ENCODE data around the gene ITGAL. TPM values are rescaled to one million over a fixed set of nuclear protein-coding genes. Genes with fewer than 3 reads are reported as not detected.

Gene ITGAL
- total RNA-seq, 2 experiments from 2014 or later = 566 to 685 TPM

GRCh38 chr16:30566531-30566930 is 94.0 kb downstream of the ITGAL start:
- ATAC-seq = no peak

DNA sequence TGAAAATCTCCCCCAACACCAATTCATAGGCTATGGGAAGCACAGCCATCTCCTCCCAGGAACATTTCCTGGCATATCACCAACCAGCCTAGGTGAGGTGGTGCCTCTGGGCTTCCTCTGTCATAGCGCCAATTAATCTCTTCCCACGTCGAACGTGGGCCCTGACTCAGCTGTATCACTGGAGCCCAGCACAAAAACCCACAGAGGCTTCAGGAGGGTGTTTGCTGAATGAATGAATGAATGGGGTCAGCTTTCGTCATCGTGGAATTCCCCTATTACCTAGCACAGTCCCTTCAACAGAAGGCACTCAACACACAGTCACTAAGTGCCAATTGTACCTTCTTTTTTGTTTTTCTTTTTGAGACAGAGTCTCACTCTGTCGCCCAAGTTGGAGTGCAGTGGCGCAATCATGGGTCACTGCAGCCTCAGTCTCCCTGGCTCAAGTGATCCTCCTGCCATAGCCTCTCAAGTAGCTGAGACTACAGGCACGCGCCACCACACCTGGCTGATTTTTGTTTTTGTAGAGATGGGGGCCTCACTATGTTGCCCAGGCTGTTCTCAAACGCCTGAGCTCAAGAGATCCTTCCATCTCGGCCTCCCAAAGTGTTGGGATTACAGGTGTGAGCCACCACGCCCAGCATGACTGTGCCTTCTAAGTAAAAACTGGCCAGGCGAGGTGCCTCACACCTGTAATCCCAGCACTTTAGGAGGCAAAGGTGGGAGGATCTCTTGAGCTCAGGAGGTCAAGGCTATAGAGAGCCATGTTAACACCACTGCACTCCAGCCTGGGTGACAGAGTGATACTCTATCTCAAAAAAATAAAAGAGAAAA is 94.8 kb downstream of the ITGAL start:
- CTCF ChIA-PET = interaction anchor here (1.0 to 3.9 kb wide), 3 partner anchors 10 to 62 kb away, joined by 3 to 19 read pairs (median 6); partner anchors contain the start of gene ZNF764
- Mint-ChIP-seq H3K27ac (peak overlapping the region; percentile 97), H3K27me3 (no peaks in the 10 kb centered on the region), H3K36me3 (peaks cover 3% of the 10 kb centered on the region), H3K9me3 (ENCODE audit: low read depth) (no peaks in the 10 kb centered on the region), H3K4me3 (peak overlapping the region; percentile 67), H3K4me1 (peaks cover 33% of the 10 kb centered on the region)
- peak; percentile 60 for DNase-seq
- no peak for ATAC-seq

More at GRCh38 chr16:30566531-30566930, 94.0 kb downstream of the ITGAL start:
- DNase-seq = no peak
- Mint-ChIP-seq H3K27ac (no peak overlapping the region), H3K4me1 (peaks cover 33% of the 10 kb centered on the region), H3K27me3 (no peaks in the 10 kb centered on the region), H3K9me3 (ENCODE audit: low read depth) (no peaks in the 10 kb centered on the region), H3K36me3 (peaks cover 2% of the 10 kb centered on the region), H3K4me3 (no peak overlapping the region)
- CTCF ChIA-PET = interaction anchor here (1.0 to 3.9 kb wide), 4 partner anchors 9 to 63 kb away, joined by 3 to 19 read pairs (median 4); partner anchors contain the start of gene ZNF764

- CTCF ChIA-PET = interaction anchor here (0.9 to 3.9 kb wide), 3 partner anchors 10 to 91 kb away, joined by 3 to 19 read pairs (median 5); partner anchors contain the start of gene ZNF764
These were observed 95.6 kb downstream of the ITGAL start for GRCh38 chr16:30567991-30568638.

GRCh38 chr16:30569281-30569680 is 96.7 kb downstream of the ITGAL start:
- Mint-ChIP-seq H3K27me3 (no peaks in the 10 kb centered on the region), H3K4me1 (peaks cover 41% of the 10 kb centered on the region), H3K36me3 (peaks cover 3% of the 10 kb centered on the region), H3K4me3 (no peak overlapping the region), H3K9me3 (ENCODE audit: low read depth) (no peaks in the 10 kb centered on the region), H3K27ac (peak overlapping the region; percentile 67)
- ATAC-seq = no peak
- CTCF ChIA-PET = interaction anchor here (0.9 to 3.9 kb wide), 3 partner anchors 12 to 90 kb away, joined by 3 to 19 read pairs (median 5); partner anchors contain the start of gene ZNF764
- DNase-seq = no peak

More at GRCh38 chr16:30567991-30568638, 95.6 kb downstream of the ITGAL start:
- Mint-ChIP-seq H3K27me3 (no peaks in the 10 kb centered on the region), H3K9me3 (ENCODE audit: low read depth) (no peaks in the 10 kb centered on the region), H3K4me3 (peak overlapping the region; percentile 67), H3K36me3 (peaks cover 3% of the 10 kb centered on the region), H3K4me1 (peaks cover 35% of the 10 kb centered on the region), H3K27ac (peak overlapping the region; percentile 97)
- ATAC-seq = peak; percentile 41
- DNase-seq = peak; percentile 77

GRCh38 chr16:30569746-30570635 is 97.4 kb downstream of the ITGAL start:
- no peak for ATAC-seq
- DNase-seq = no peak
- Mint-ChIP-seq H3K9me3 (ENCODE audit: low read depth) (no peaks in the 10 kb centered on the region), H3K27me3 (no peaks in the 10 kb centered on the region), H3K4me3 (peak overlapping the region; percentile 99), H3K27ac (peak overlapping the region; percentile 70), H3K4me1 (peaks cover 46% of the 10 kb centered on the region), H3K36me3 (peaks cover 7% of the 10 kb centered on the region)
- CTCF ChIA-PET = interaction anchor here (2.4 to 3.3 kb wide), 4 partner anchors 12 to 140 kb away, joined by 11 to 26 read pairs (median 16); partner anchors contain the start of genes DCTPP1, ZNF764 and ZNF785

DNA sequence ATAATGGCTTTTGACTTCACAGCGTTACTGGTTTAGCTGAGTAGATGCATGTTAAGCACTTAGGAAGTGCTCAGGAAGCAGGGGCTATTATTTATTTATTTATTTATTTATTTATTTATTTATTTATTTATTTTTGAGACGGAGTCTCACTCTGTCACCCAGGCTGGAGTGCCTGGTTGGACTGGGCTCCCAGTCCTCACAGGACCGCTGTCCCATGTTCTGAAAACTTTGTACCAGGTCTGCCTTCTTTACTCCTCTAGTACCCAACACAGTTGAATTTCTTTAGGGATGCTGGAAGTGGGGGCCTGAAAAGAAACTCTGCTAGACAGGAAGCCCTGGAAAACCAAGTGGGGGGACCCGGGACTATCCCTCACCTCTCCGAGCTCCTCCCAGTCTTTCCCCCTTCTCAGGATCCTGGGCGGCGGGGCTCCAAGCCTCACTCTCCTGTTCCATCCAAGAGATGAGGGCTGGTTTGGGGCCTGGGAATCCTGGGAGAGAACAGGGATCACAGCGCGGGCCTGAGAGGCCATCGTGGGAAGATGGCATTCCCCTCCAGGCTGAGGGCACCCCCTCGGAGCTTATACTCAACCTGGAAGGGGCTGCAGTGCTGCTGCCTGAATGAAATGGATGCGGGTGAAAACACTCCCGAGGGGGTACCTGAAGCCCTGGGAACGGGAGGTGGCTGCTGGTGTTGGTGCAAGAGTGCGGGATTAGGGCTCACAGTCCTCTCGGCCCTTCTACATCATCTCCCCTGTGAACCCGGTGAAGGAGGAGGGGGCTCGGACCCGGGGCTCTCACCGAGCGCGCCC is 98.3 kb downstream of the ITGAL start:
- no peaks in the 10 kb centered on the region for H3K9me3 Mint-ChIP-seq (ENCODE audit: low read depth)

GRCh38 chr16:30571445-30572322 is 99.1 kb downstream of the ITGAL start, which contains the start of gene ZNF688:
Gene ZNF688, minus strand, starts transcription at chr16:30571714. Its CDS starts 85 bp downstream, at chr16:30571629.
- ATAC-seq = peak; percentile 86
- Mint-ChIP-seq H3K9me3 (ENCODE audit: low read depth) (no peaks in the 10 kb centered on the region), H3K36me3 (peaks cover 9% of the 10 kb centered on the region), H3K27me3 (no peaks in the 10 kb centered on the region), H3K4me1 (peaks cover 53% of the 10 kb centered on the region), H3K4me3 (peak within 1 kb of the TSS; percentile 99), H3K27ac (peak within 1 kb of the TSS; percentile 94)
- CTCF ChIA-PET = interaction anchor here (0.9 to 3.3 kb wide), 16 partner anchors 14 to 502 kb away, joined by 3 to 26 read pairs (median 5); partner anchors contain the start of genes DCTPP1, PRR14, TBX6 and ZNF668
- peak; percentile 98 for DNase-seq

More for the DNA sequence above, 98.3 kb downstream of the ITGAL start:
- peak overlapping the region; percentile 99 for H3K4me3 Mint-ChIP-seq
- H3K4me1 Mint-ChIP-seq = peaks cover 54% of the 10 kb centered on the region
- DNase-seq (no peak), ATAC-seq (no peak)
- H3K27me3 Mint-ChIP-seq = no peaks in the 10 kb centered on the region
- CTCF ChIA-PET = interaction anchor here (1.3 to 3.3 kb wide), 7 partner anchors 13 to 503 kb away, joined by 3 to 26 read pairs (median 14); partner anchors contain the start of genes DCTPP1, TBX6, ZNF668 and ZNF764
- peak overlapping the region; percentile 89 for H3K27ac Mint-ChIP-seq
- peaks cover 7% of the 10 kb centered on the region for H3K36me3 Mint-ChIP-seq

Small RNA genes lying within 50 kb of the gene (microRNA-seq; reads per million reads assigned to microRNA genes)
- gene MIR4518 = 981 reads per million, percentile 83 among the genes with 10 or more reads in this experiment

Other genes with a start within 250 kb of the ITGAL start
- gene NPIPB13, start 224.3 kb upstream of the ITGAL start, total RNA-seq = 10 to 100 TPM; 12.8 to 23.8 TPM
- 10 to 100 TPM; 70.0 to 94.9 TPM for gene CD2BP2, start 117.4 kb upstream of the ITGAL start, total RNA-seq
- gene TBC1D10B, start 102.2 kb upstream of the ITGAL start, total RNA-seq = 10 to 100 TPM; 84.1 to 87.3 TPM
- gene MYL11, start 97.9 kb upstream of the ITGAL start, total RNA-seq = 1 to 10 TPM in 1 of 2 experiments, not detected in 1; 1.0 TPM
- 100 to 1,000 TPM; 259 to 278 TPM for gene SEPTIN1, start 90.2 kb upstream of the ITGAL start, total RNA-seq
- 10 to 100 TPM; 13.7 to 15.6 TPM for gene ZNF48, start 77.3 kb upstream of the ITGAL start, total RNA-seq
- 1 to 10 TPM; 4.9 to 5.4 TPM for gene ZNF771, start 65.1 kb upstream of the ITGAL start, total RNA-seq
- 100 to 1,000 TPM in 1 of 2 experiments, 10 to 100 TPM in 1; 72.0 to 108 TPM for gene DCTPP1, start 42.7 kb upstream of the ITGAL start, total RNA-seq
- 10 to 100 TPM; 63.3 to 92.9 TPM for gene SEPHS2, start 26.9 kb upstream of the ITGAL start, total RNA-seq
- 10 to 100 TPM in 1 of 2 experiments, 1 to 10 TPM in 1; 6.2 to 10.3 TPM for gene ZNF768, start 53.8 kb downstream of the ITGAL start, total RNA-seq
- 10 to 100 TPM; 11.3 to 13.2 TPM for gene ZNF747, start 62.1 kb downstream of the ITGAL start, total RNA-seq
- 10 to 100 TPM; 14.0 to 15.6 TPM for gene ZNF764, start 85.6 kb downstream of the ITGAL start, total RNA-seq
- 10 to 100 TPM; 14.5 to 14.7 TPM for gene ZNF688, start 99.0 kb downstream of the ITGAL start, total RNA-seq
- gene ZNF785, start 113.0 kb downstream of the ITGAL start, total RNA-seq = 10 to 100 TPM; 18.9 to 21.2 TPM
- 10 to 100 TPM; 12.2 to 15.3 TPM for gene ZNF689, start 137.6 kb downstream of the ITGAL start, total RNA-seq
- gene PRR14, start 178.2 kb downstream of the ITGAL start, total RNA-seq = 100 to 1,000 TPM; 111 to 116 TPM
- 100 to 1,000 TPM; 102 to 142 TPM for gene FBRS, start 185.7 kb downstream of the ITGAL start, total RNA-seq
- gene SRCAP, start 226.4 kb downstream of the ITGAL start, total RNA-seq = 10 to 100 TPM; 86.3 to 93.3 TPM